Pulmonary artery endothelial cell (primary cell): ENCODE data around the gene SFI1. TPM values are rescaled to one million over a fixed set of nuclear protein-coding genes. Genes with fewer than 3 reads are reported as not detected.
A peak's percentile ranks its signal among the peaks of the same experiment; 100 is the strongest.
"Not testable (repeated sequence)": the region's sequence is repeated elsewhere in the genome, so short reads cannot be mapped to it uniquely, and the experiment has no call there.

Source experiments
- DNase-seq: peaks from one replicate; pipeline ENCODE4 v3.0.0-alpha.2; 2011; ENCODE audit warnings: low read depth, low spot score
- total RNA-seq: library from RNA; depleted of rRNA; stranded (reverse); fragments of >200 nt; gene quantifications from 2 replicates; pipeline ENCODE4 v1.2.3, GENCODE V29; 2014

SFI1 gene
- total RNA-seq, 1 donor from 2014 or later: 17.8 TPM

- DNase-seq: no peak
These were observed 139.4 kb downstream of the SFI1 start for GRCh38 chr22:31635638-31636306.

GRCh38 chr22:31637447-31637890 is 141.1 kb downstream of the SFI1 start:
- no peak for DNase-seq

- no peak for DNase-seq
These were observed 141.7 kb downstream of the SFI1 start for GRCh38 chr22:31637891-31638618.

GRCh38 chr22:31639436-31640039 is 143.2 kb downstream of the SFI1 start:
- no peak for DNase-seq

GRCh38 chr22:31646186-31647019 is 150.1 kb downstream of the SFI1 start:
- peak; percentile 96 for DNase-seq

- no peak for DNase-seq
These were observed 150.7 kb downstream of the SFI1 start for GRCh38 chr22:31647066-31647465.

- DNase-seq: peak; percentile 65
These were observed 151.4 kb downstream of the SFI1 start for GRCh38 chr22:31647523-31648320.

GRCh38 chr22:31650391-31650790 is 154.1 kb downstream of the SFI1 start:
- no peak for DNase-seq

- DNase-seq: no peak
These were observed 155.3 kb downstream of the SFI1 start for GRCh38 chr22:31651664-31652063.

- DNase-seq: no peak
These were observed 155.8 kb downstream of the SFI1 start for GRCh38 chr22:31652088-31652487.

- no peak for DNase-seq
These were observed 156.8 kb downstream of the SFI1 start for GRCh38 chr22:31652911-31653684.

- DNase-seq: no peak
These were observed 157.6 kb downstream of the SFI1 start for GRCh38 chr22:31653944-31654343.

GRCh38 chr22:31654408-31654807 is 158.1 kb downstream of the SFI1 start:
- no peak for DNase-seq

GRCh38 chr22:31659246-31659645 is 162.9 kb downstream of the SFI1 start:
- DNase-seq: no peak

GRCh38 chr22:31660860-31661341 is 164.6 kb downstream of the SFI1 start:
- DNase-seq: not testable (repeated sequence)

- peak; percentile 81 for DNase-seq
These were observed 165.7 kb downstream of the SFI1 start, which contains the start of gene PISD for GRCh38 chr22:31661851-31662667. Gene PISD, minus strand, starts transcription at chr22:31662215. Its CDS starts 7 bp downstream, at chr22:31662208.

GRCh38 chr22:31662668-31663037 is 166.3 kb downstream of the SFI1 start:
- no peak for DNase-seq
